ENCODE data around the gene ISLR. TPM values are rescaled to one million over a fixed set of nuclear protein-coding genes. Genes with fewer than 3 reads are reported as not detected.

ISLR gene
- total and polyA plus RNA-seq, 2 experiments from 2014 or later: 27.8 to 36.4 TPM

GRCh38 chr15:74131628-74132413 is 41.7 kb upstream of the ISLR start:
- DNase-seq (ENCODE audit: low spot score): no peak
- peaks cover 36% of the 10 kb centered on the region for H3K4me1 ChIP-seq (ENCODE audit: insufficient read depth)
- H3K4me3 ChIP-seq: no peak overlapping the region
- H3K27me3 ChIP-seq: peaks cover 93% of the 10 kb centered on the region
- H4K20me1 ChIP-seq (ENCODE audit: insufficient read depth, poor library complexity, severe bottlenecking): no peaks in the 10 kb centered on the region
- 25% methylated on average over 20 of the region's 20 CpGs for WGBS (ENCODE audit: low lambda C conversion rate, missing lambda C conversion rate)
- no peak for TF ChIP-seq EZH2 (IDR thresholded peaks at IDR 0.05; ENCODE audit: borderline replicate concordance)
- no peak for TF ChIP-seq CTCF (IDR thresholded peaks at IDR 0.05; ENCODE audit: poor library complexity)
- peak; percentile 11 for TF ChIP-seq EZH2phosphoT487 (IDR thresholded peaks at IDR 0.05; ENCODE audit: low read depth, severe bottlenecking, unreplicated experiment)
- no peak overlapping the region for H2AFZ ChIP-seq
- no peaks in the 10 kb centered on the region for H3K79me2 ChIP-seq
- H3K27ac ChIP-seq: no peak overlapping the region
- H3K9me3 ChIP-seq (ENCODE audit: low read depth): no peaks in the 10 kb centered on the region
- no peaks in the 10 kb centered on the region for H3K9me2 ChIP-seq (replicated peaks; ENCODE audit: insufficient read depth)
- H3K4me2 ChIP-seq: no peak overlapping the region
- no peaks in the 10 kb centered on the region for H3K36me3 ChIP-seq (replicated peaks; ENCODE audit: insufficient read depth, low read depth)

- H3K27me3 ChIP-seq: peaks cover 96% of the 10 kb centered on the region
- no peaks in the 10 kb centered on the region for H3K9me2 ChIP-seq (replicated peaks; ENCODE audit: insufficient read depth)
- H3K4me2 ChIP-seq: peak overlapping the region; percentile 33
- TF ChIP-seq EZH2phosphoT487 (IDR thresholded peaks at IDR 0.05; ENCODE audit: low read depth, severe bottlenecking, unreplicated experiment) (peak; percentile 46), EZH2 (IDR thresholded peaks at IDR 0.05; ENCODE audit: borderline replicate concordance) (peak; percentile 89), CTCF (IDR thresholded peaks at IDR 0.05; ENCODE audit: poor library complexity) (peak; percentile 4)
- no peak for DNase-seq (ENCODE audit: low spot score)
- peaks cover 38% of the 10 kb centered on the region for H3K4me1 ChIP-seq (ENCODE audit: insufficient read depth)
- H3K79me2 ChIP-seq: no peaks in the 10 kb centered on the region
- H3K9me3 ChIP-seq (ENCODE audit: low read depth): no peaks in the 10 kb centered on the region
- H2AFZ ChIP-seq: no peak overlapping the region
- no peaks in the 10 kb centered on the region for H4K20me1 ChIP-seq (ENCODE audit: insufficient read depth, poor library complexity, severe bottlenecking)
- no peak overlapping the region for H3K4me3 ChIP-seq
- H3K27ac ChIP-seq: no peak overlapping the region
- WGBS (ENCODE audit: low lambda C conversion rate, missing lambda C conversion rate): 7% methylated on average over 90 of the region's 90 CpGs
- H3K36me3 ChIP-seq (replicated peaks; ENCODE audit: insufficient read depth, low read depth): no peaks in the 10 kb centered on the region
Observed at GRCh38 chr15:74132681-74133651, 40.5 kb upstream of the ISLR start.

GRCh38 chr15:74133694-74134386 is 39.7 kb upstream of the ISLR start:
- no peak overlapping the region for H3K27ac ChIP-seq
- 10% methylated on average over 47 of the region's 71 CpGs for WGBS (ENCODE audit: low lambda C conversion rate, missing lambda C conversion rate)
- TF ChIP-seq CTCF (IDR thresholded peaks at IDR 0.05; ENCODE audit: poor library complexity) (no peak), EZH2 (IDR thresholded peaks at IDR 0.05; ENCODE audit: borderline replicate concordance) (peak; percentile 81)
- DNase-seq (ENCODE audit: low spot score): no peak
- no peak overlapping the region for H3K4me3 ChIP-seq
- no peaks in the 10 kb centered on the region for H3K36me3 ChIP-seq (replicated peaks; ENCODE audit: insufficient read depth, low read depth)
- peaks cover 91% of the 10 kb centered on the region for H3K27me3 ChIP-seq
- no peaks in the 10 kb centered on the region for H3K9me3 ChIP-seq (ENCODE audit: low read depth)
- H3K9me2 ChIP-seq (replicated peaks; ENCODE audit: insufficient read depth): no peaks in the 10 kb centered on the region
- H3K79me2 ChIP-seq: no peaks in the 10 kb centered on the region
- peak overlapping the region; percentile 29 for H3K4me2 ChIP-seq
- no peaks in the 10 kb centered on the region for H4K20me1 ChIP-seq (ENCODE audit: insufficient read depth, poor library complexity, severe bottlenecking)
- H2AFZ ChIP-seq: no peak overlapping the region
- peaks cover 35% of the 10 kb centered on the region for H3K4me1 ChIP-seq (ENCODE audit: insufficient read depth)
